Gastrocnemius medialis (tissue), 4 donors: ENCODE data around the gene WEE2. TPM values are rescaled to one million over a fixed set of nuclear protein-coding genes. Genes with fewer than 3 reads are reported as not detected.
"Not testable (repeated sequence)": the region's sequence is repeated elsewhere in the genome, so short reads cannot be mapped to it uniquely, and the experiment has no call there.

Experiments used
- ATAC-seq, 2 donors: fragments of 150-250 bp; one replicate each; pipeline ENCODE4 v1.9.1; 2016
- DNase-seq, 2 donors: peaks; one replicate each; pipeline ENCODE4 v3.0.0-alpha.2; 2019
- H3K27ac ChIP-seq, 4 donors: fragments of 200-600 bp; sonication (generic); 1 replicate in 1 of 4; 2 replicates in 3 of 4; pipeline ENCODE4 v1.5.1; 2016 to 2018; ENCODE audit warnings: mild to moderate bottlenecking in 2 of 4, moderate library complexity in 1 of 4
- H3K27me3 ChIP-seq, 3 donors: fragments of 200-600 bp; sonication (generic) in 2 of 3; 1 replicate in 1 of 3; 2 replicates in 2 of 3; pipeline versions ENCODE4 v1.5.1 to v1.6.0; 2016 to 2019; ENCODE audit warnings: mild to moderate bottlenecking in 1 of 3, moderate library complexity in 1 of 3
- H3K36me3 ChIP-seq, 2 donors: fragments of 200-600 bp; sonication (generic) in 1 of 2; one replicate each; pipeline ENCODE4 v1.5.1; 2017 to 2018
- H3K4me1 ChIP-seq, 2 donors: fragments of 200-600 bp; sonication (generic) in 1 of 2; one replicate each; pipeline ENCODE4 v1.5.1; 2016 to 2017; ENCODE audit warnings: mild to moderate bottlenecking in 2 of 2
- H3K4me3 ChIP-seq, 4 donors: fragments of 200-600 bp; sonication (generic) in 3 of 4; 1 replicate in 1 of 4; 2 replicates in 3 of 4; pipeline ENCODE4 v1.5.1; 2016 to 2019; ENCODE audit warnings: mild to moderate bottlenecking in 2 of 4
- H3K9me3 ChIP-seq, 3 donors: fragments of 200-600 bp; sonication (generic) in 2 of 3; 1 replicate in 1 of 3; 2 replicates in 2 of 3; pipeline ENCODE4 v1.5.1; 2016 to 2019
- POLR2A ChIP-seq, 2 donors: fragments of 450-650 bp; IDR thresholded peaks; one replicate each; pipeline ENCODE4 v1.6.1; 2017; ENCODE audit warnings: antibody characterized with exemption in 2 of 2, mild to moderate bottlenecking in 2 of 2, moderate library complexity in 2 of 2
- in situ Hi-C, 4 donors: fragments of 200-750 bp; cut with MboI; loops; one replicate each; pipeline versions ENCODE4 v1.15.0 to v1.8.0; 2017; ENCODE audit warnings: low sequenced_read_pairs in 4 of 4
- intact Hi-C: fragments of 100-400 bp; cut with DNase I; formaldehyde crosslinking; loops from one replicate; pipeline ENCODE4 v1.15.1; 2023; ENCODE audit warnings: low total_unique reads
- total RNA-seq, 4 donors: library from RNA; depleted of rRNA; stranded (reverse); fragments of >200 nt; gene quantifications; one replicate each; pipeline versions ENCODE4 v1.1.0 to v1.2.3, GENCODE V29; 2016
- TF ChIP-seq, protein P1 (sequence below), 5 experiments: fragments of 450-650 bp in 3 of 5; fragments of 200-600 bp in 2 of 5; sonication (generic) in 2 of 5; IDR thresholded peaks in 4 of 5; conservative IDR thresholded peaks in 1 of 5; 1 replicate in 4 of 5; 2 replicates in 1 of 5; pipeline ENCODE4 v1.5.1; 2016 to 2019; ENCODE audit warnings: antibody characterized with exemption in 5 of 5, mild to moderate bottlenecking in 3 of 5, moderate library complexity in 3 of 5

Gene WEE2
- total RNA-seq, 4 donors from 2014 or later = not detected

DNA sequence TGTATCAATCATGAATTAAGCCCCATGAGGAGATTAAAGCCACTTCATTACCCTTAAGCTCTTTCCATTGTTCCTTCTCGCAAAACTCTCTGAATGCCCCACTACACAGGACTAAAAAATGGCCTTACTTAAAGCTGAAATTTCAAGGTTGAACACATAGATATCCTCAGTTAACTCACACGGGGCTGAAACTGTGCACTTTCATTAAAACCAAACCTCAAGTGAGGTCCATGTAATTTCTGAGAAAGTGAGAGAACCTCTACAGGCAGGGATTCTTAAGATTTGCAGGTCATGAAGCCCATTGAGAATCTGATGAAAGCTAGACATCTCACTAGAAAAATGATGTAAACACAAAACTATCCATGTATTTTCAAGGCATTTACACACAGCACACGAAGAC lies 22.1 kb upstream of the WEE2 start:
- Histone ChIP-seq H3K9me3 (no peaks in the 10 kb centered on the region), H3K4me1 (peaks cover 2 to 10% of the 10 kb centered on the region in 2 donors), H3K4me3 (no peak overlapping the region), H3K36me3 (peaks cover 0 to 22% of the 10 kb centered on the region in 2 donors), H3K27me3 (no peaks in the 10 kb centered on the region), H3K27ac (no peak overlapping the region)
- DNase-seq (no peak), ATAC-seq (no peak)
- intact Hi-C loops (no loop called here), in situ Hi-C loops (no loop called here)
- no peak for TF ChIP-seq POLR2A (IDR thresholded peaks at IDR 0.05)
- TF ChIP-seq, protein P1, sequence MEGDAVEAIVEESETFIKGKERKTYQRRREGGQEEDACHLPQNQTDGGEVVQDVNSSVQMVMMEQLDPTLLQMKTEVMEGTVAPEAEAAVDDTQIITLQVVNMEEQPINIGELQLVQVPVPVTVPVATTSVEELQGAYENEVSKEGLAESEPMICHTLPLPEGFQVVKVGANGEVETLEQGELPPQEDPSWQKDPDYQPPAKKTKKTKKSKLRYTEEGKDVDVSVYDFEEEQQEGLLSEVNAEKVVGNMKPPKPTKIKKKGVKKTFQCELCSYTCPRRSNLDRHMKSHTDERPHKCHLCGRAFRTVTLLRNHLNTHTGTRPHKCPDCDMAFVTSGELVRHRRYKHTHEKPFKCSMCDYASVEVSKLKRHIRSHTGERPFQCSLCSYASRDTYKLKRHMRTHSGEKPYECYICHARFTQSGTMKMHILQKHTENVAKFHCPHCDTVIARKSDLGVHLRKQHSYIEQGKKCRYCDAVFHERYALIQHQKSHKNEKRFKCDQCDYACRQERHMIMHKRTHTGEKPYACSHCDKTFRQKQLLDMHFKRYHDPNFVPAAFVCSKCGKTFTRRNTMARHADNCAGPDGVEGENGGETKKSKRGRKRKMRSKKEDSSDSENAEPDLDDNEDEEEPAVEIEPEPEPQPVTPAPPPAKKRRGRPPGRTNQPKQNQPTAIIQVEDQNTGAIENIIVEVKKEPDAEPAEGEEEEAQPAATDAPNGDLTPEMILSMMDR (IDR thresholded peaks at IDR 0.05 in 4 of 5, conservative IDR thresholded peaks at IDR 0.05 in 1 of 5) = no peak

DNA sequence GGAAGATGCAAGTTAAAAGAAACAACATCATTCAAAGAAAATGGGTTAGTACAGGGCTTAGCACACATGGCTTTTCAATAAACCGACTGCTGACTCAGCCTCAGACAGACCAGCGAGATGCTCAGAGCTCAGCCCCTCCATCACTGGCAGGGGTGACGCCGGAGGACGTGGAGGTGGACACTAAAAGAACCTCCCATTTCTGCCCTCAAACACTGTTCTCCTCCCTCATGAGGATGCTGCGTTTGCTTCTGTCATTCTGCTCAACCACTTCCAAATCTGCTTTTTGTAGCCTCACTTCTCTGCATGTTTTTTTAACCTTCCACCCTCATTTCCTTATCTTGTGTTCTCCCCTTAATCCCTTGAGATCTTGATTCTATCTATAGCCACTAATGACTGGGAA lies 21.5 kb upstream of the WEE2 start:
- DNase-seq = no peak
- H3K4me1 ChIP-seq = peaks cover 5 to 10% of the 10 kb centered on the region in 2 donors
- no peak for ATAC-seq
- H3K36me3 ChIP-seq = peaks cover 0 to 22% of the 10 kb centered on the region in 2 donors
- H3K27ac ChIP-seq = no peak overlapping the region
- no peaks in the 10 kb centered on the region for H3K9me3 ChIP-seq
- no peaks in the 10 kb centered on the region for H3K27me3 ChIP-seq
- in situ Hi-C loops = no loop called here
- intact Hi-C loops = no loop called here
- H3K4me3 ChIP-seq = no peak overlapping the region
- TF ChIP-seq, protein P1 (IDR thresholded peaks at IDR 0.05 in 4 of 5, conservative IDR thresholded peaks at IDR 0.05 in 1 of 5) = no peak
- no peak for TF ChIP-seq POLR2A (IDR thresholded peaks at IDR 0.05)

DNA sequence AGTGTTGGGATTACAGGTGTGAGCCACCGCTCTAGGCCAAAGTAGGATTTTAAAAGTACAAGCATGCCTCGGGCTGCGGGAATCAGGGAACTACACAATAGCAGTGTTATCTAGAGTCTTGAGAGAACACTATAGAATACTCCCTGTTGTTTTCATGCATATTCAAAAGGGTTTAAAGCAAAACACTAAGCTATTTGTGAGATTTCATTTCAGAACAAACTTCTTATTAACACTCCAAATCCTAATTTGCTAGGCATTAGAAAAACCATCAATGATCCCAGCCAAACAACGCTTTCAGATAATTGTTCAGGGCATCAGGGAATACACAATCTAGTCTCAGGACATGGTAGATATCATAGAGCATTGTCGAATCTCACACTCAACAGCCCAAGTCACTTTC lies 20.1 kb upstream of the WEE2 start:
- no peak for DNase-seq
- peaks cover 0 to 15% of the 10 kb centered on the region in 2 donors for H3K36me3 ChIP-seq
- no peak overlapping the region for H3K4me3 ChIP-seq
- no peak for ATAC-seq
- peaks cover 5 to 10% of the 10 kb centered on the region in 2 donors for H3K4me1 ChIP-seq
- H3K27ac ChIP-seq = no peak overlapping the region
- intact Hi-C loops (no loop called here), in situ Hi-C loops (no loop called here)
- no peaks in the 10 kb centered on the region for H3K9me3 ChIP-seq
- H3K27me3 ChIP-seq = no peaks in the 10 kb centered on the region
- TF ChIP-seq, protein P1 (IDR thresholded peaks at IDR 0.05 in 4 of 5, conservative IDR thresholded peaks at IDR 0.05 in 1 of 5) = no peak
- TF ChIP-seq POLR2A (IDR thresholded peaks at IDR 0.05) = no peak

GRCh38 chr7:141689072-141689825 lies 18.9 kb upstream of the WEE2 start:
- H3K27me3 ChIP-seq, H3K4me1 ChIP-seq, H3K27ac ChIP-seq, ATAC-seq, H3K4me3 ChIP-seq, DNase-seq, H3K9me3 ChIP-seq, H3K36me3 ChIP-seq, intact Hi-C loops, in situ Hi-C loops: not testable (repeated sequence)

DNA sequence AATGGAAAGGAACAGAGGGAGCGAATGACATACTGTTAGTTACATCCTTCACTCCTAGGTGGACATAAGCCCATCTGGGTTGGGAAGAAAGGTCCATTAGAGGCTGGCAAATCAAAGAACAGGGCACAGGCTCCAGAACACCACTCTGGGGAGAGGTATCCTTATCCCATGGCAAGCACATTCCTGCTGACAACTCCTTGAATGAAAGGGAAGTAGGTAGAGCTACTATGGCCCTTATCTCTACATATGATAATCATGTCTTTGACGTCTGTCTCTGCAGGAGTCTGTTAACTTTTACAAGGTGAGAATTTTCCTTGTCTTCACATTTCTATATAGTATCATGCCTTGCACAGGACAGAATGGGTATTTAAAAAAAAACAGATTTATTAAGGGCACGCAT lies 16.6 kb upstream of the WEE2 start:
- no peak overlapping the region for H3K27ac ChIP-seq
- DNase-seq (no peak), ATAC-seq (no peak)
- no peaks in the 10 kb centered on the region for H3K36me3 ChIP-seq
- H3K4me3 ChIP-seq = no peak overlapping the region
- H3K9me3 ChIP-seq = no peaks in the 10 kb centered on the region
- intact Hi-C loops (no loop called here), in situ Hi-C loops (no loop called here)
- H3K27me3 ChIP-seq = no peaks in the 10 kb centered on the region
- peaks cover 4 to 7% of the 10 kb centered on the region in 2 donors for H3K4me1 ChIP-seq
- TF ChIP-seq, protein P1 (IDR thresholded peaks at IDR 0.05 in 4 of 5, conservative IDR thresholded peaks at IDR 0.05 in 1 of 5) = no peak
- TF ChIP-seq POLR2A (IDR thresholded peaks at IDR 0.05) = no peak
